Fibroblast of lung (primary cell): ENCODE data around the gene FOXS1.

Experiments
- CTCF ChIP-seq, 2 donors: IDR thresholded peaks in 1 of 2; conservative IDR thresholded peaks in 1 of 2; 1 replicate in 1 of 2; 2 replicates in 1 of 2; pipeline ENCODE4 v1.5.1; 2011 to 2012; ENCODE audit warnings: low read length in 2 of 2, control low read depth in 1 of 2, inconsistent platforms in 1 of 2, low read depth in 1 of 2, mild to moderate bottlenecking in 1 of 2
- EZH2 ChIP-seq: IDR thresholded peaks from 2 replicates; pipeline ENCODE4 v1.5.1; 2012; ENCODE audit warnings: low read length, control low read depth, mild to moderate bottlenecking; ENCODE audit errors: missing control alignments

GRCh38 chr20:31842471-31843157, 2.8 kb downstream of the FOXS1 start:
- TF ChIP-seq CTCF (conservative IDR thresholded peaks at IDR 0.05 in 1 of 2, IDR thresholded peaks at IDR 0.05 in 1 of 2; ENCODE audit: low read depth in 1 of 2, low read length in 2 of 2) (no peak), EZH2 (no peak)
